ENCODE data around the gene FOXR1. TPM values are rescaled to one million over a fixed set of nuclear protein-coding genes. Genes with fewer than 3 reads are reported as not detected.

FOXR1 gene
- total RNA-seq, 1 donor from 2014 or later, result not detected

- H3K79me2 ChIP-seq (ENCODE audit: insufficient read depth, low read length), result no peaks in the 10 kb centered on the region
- no peaks in the 10 kb centered on the region for H3K9me3 ChIP-seq (ENCODE audit: insufficient read depth, low read depth, low read length)
- no peaks in the 10 kb centered on the region for H4K20me1 ChIP-seq (ENCODE audit: insufficient read depth, low read length)
- H3K27me3 ChIP-seq (ENCODE audit: insufficient read depth, low read length), result no peaks in the 10 kb centered on the region
- no peaks in the 10 kb centered on the region for H3K9me3 Mint-ChIP-seq (ENCODE audit: unreplicated experiment)
- H3K36me3 ChIP-seq (ENCODE audit: insufficient read depth, low read length), result no peaks in the 10 kb centered on the region
- no peak overlapping the region for H3K27ac ChIP-seq (ENCODE audit: low read depth, low read length)
- no peak for DNase-seq (ENCODE audit: low read depth)
- TF ChIP-seq EZH2 (IDR thresholded peaks at IDR 0.05; ENCODE audit: insufficient read depth, low read length) (no peak), CTCF (IDR thresholded peaks at IDR 0.05; ENCODE audit: insufficient read depth, low read depth, low read length) (no peak)
- H3K4me2 ChIP-seq (ENCODE audit: low read length), result peak overlapping the region; percentile 47
- H3K9ac ChIP-seq (ENCODE audit: low read length), result no peak overlapping the region
- H3K4me1 Mint-ChIP-seq (ENCODE audit: low read depth, unreplicated experiment), result peaks cover 16% of the 10 kb centered on the region
- H3K4me1 ChIP-seq (ENCODE audit: insufficient read depth, low read length), result peaks cover 22% of the 10 kb centered on the region
- peak overlapping the region; percentile 26 for H2AFZ ChIP-seq (ENCODE audit: low read depth, low read length)
- FAIRE-seq, result no peak
- H3K4me3 ChIP-seq (ENCODE audit: insufficient read depth, low read depth, low read length), result no peak overlapping the region
- H3K36me3 Mint-ChIP-seq (ENCODE audit: low read depth, unreplicated experiment), result no peaks in the 10 kb centered on the region
- peaks cover 14% of the 10 kb centered on the region for H3K27me3 Mint-ChIP-seq (ENCODE audit: low read depth, unreplicated experiment)
- peak overlapping the region; percentile 56 for H3K4me3 Mint-ChIP-seq (ENCODE audit: unreplicated experiment)
- H3K27ac Mint-ChIP-seq (ENCODE audit: unreplicated experiment), result no peak overlapping the region
Measured at GRCh38 chr11:118939404-118939915, 32.1 kb upstream of the FOXR1 start.

- no peak overlapping the region for H3K27ac Mint-ChIP-seq (ENCODE audit: unreplicated experiment)
- peaks cover 16% of the 10 kb centered on the region for H3K27me3 Mint-ChIP-seq (ENCODE audit: low read depth, unreplicated experiment)
- Histone ChIP-seq H3K36me3 (ENCODE audit: insufficient read depth, low read length) (no peaks in the 10 kb centered on the region), H3K79me2 (ENCODE audit: insufficient read depth, low read length) (no peaks in the 10 kb centered on the region), H3K4me2 (ENCODE audit: low read length) (peak overlapping the region; percentile 16), H3K9me3 (ENCODE audit: insufficient read depth, low read depth, low read length) (no peaks in the 10 kb centered on the region), H3K27ac (ENCODE audit: low read depth, low read length) (no peak overlapping the region), H3K4me1 (ENCODE audit: insufficient read depth, low read length) (peaks cover 22% of the 10 kb centered on the region), H2AFZ (ENCODE audit: low read depth, low read length) (peak overlapping the region; percentile 26), H4K20me1 (ENCODE audit: insufficient read depth, low read length) (no peaks in the 10 kb centered on the region), H3K4me3 (ENCODE audit: insufficient read depth, low read depth, low read length) (no peak overlapping the region), H3K27me3 (ENCODE audit: insufficient read depth, low read length) (no peaks in the 10 kb centered on the region), H3K9ac (ENCODE audit: low read length) (no peak overlapping the region)
- no peaks in the 10 kb centered on the region for H3K9me3 Mint-ChIP-seq (ENCODE audit: unreplicated experiment)
- no peak for DNase-seq (ENCODE audit: low read depth)
- FAIRE-seq, result no peak
- peaks cover 16% of the 10 kb centered on the region for H3K4me1 Mint-ChIP-seq (ENCODE audit: low read depth, unreplicated experiment)
- TF ChIP-seq CTCF (IDR thresholded peaks at IDR 0.05; ENCODE audit: insufficient read depth, low read depth, low read length) (no peak), EZH2 (IDR thresholded peaks at IDR 0.05; ENCODE audit: insufficient read depth, low read length) (no peak)
- no peak overlapping the region for H3K4me3 Mint-ChIP-seq (ENCODE audit: unreplicated experiment)
- no peaks in the 10 kb centered on the region for H3K36me3 Mint-ChIP-seq (ENCODE audit: low read depth, unreplicated experiment)
Measured at GRCh38 chr11:118939953-118940598, 31.5 kb upstream of the FOXR1 start.

GRCh38 chr11:118947091-118947490 is 24.5 kb upstream of the FOXR1 start:
- H3K4me2 ChIP-seq (ENCODE audit: low read length), result no peak overlapping the region
- Mint-ChIP-seq H3K9me3 (ENCODE audit: unreplicated experiment) (no peaks in the 10 kb centered on the region), H3K27me3 (ENCODE audit: low read depth, unreplicated experiment) (peaks cover 43% of the 10 kb centered on the region), H3K4me3 (ENCODE audit: unreplicated experiment) (no peak overlapping the region), H3K36me3 (ENCODE audit: low read depth, unreplicated experiment) (no peaks in the 10 kb centered on the region), H3K27ac (ENCODE audit: unreplicated experiment) (no peak overlapping the region), H3K4me1 (ENCODE audit: low read depth, unreplicated experiment) (no peaks in the 10 kb centered on the region)
- H2AFZ ChIP-seq (ENCODE audit: low read depth, low read length), result no peak overlapping the region
- H3K36me3 ChIP-seq (ENCODE audit: insufficient read depth, low read length), result no peaks in the 10 kb centered on the region
- no peaks in the 10 kb centered on the region for H3K9me3 ChIP-seq (ENCODE audit: insufficient read depth, low read depth, low read length)
- peaks cover 5% of the 10 kb centered on the region for H3K27me3 ChIP-seq (ENCODE audit: insufficient read depth, low read length)
- no peaks in the 10 kb centered on the region for H3K4me1 ChIP-seq (ENCODE audit: insufficient read depth, low read length)
- DNase-seq (ENCODE audit: low read depth) (no peak), FAIRE-seq (no peak)
- H3K27ac ChIP-seq (ENCODE audit: low read depth, low read length), result no peak overlapping the region
- no peak overlapping the region for H3K4me3 ChIP-seq (ENCODE audit: insufficient read depth, low read depth, low read length)
- no peaks in the 10 kb centered on the region for H3K79me2 ChIP-seq (ENCODE audit: insufficient read depth, low read length)
- no peak for TF ChIP-seq CTCF (IDR thresholded peaks at IDR 0.05; ENCODE audit: insufficient read depth, low read depth, low read length)
- no peak for TF ChIP-seq EZH2 (IDR thresholded peaks at IDR 0.05; ENCODE audit: insufficient read depth, low read length)
- H4K20me1 ChIP-seq (ENCODE audit: insufficient read depth, low read length), result no peaks in the 10 kb centered on the region
- H3K9ac ChIP-seq (ENCODE audit: low read length), result no peak overlapping the region
